ENCODE results near the gene METTL6.
"Not testable (repeated sequence)": the region's sequence is repeated elsewhere in the genome, so short reads cannot be mapped to it uniquely, and the experiment has no call there.

METTL6 gene

GRCh38 chr3:15405448-15406050, 21.8 kb downstream of the METTL6 start:
- peak in 2 of 56 donors; percentile 11 to 17 for DNase-seq

GRCh38 chr3:15404767-15405166, 22.6 kb downstream of the METTL6 start:
- no peak for DNase-seq

- no peak for DNase-seq
These were observed 23.4 kb downstream of the METTL6 start for GRCh38 chr3:15403965-15404364.

- DNase-seq, result no peak
These were observed 23.8 kb downstream of the METTL6 start for GRCh38 chr3:15403495-15403894.

GRCh38 chr3:15401936-15402335, 25.4 kb downstream of the METTL6 start:
- peak in 1 of 56 donors; percentile 43 for DNase-seq

- no peak for DNase-seq
These were observed 27.4 kb downstream of the METTL6 start for GRCh38 chr3:15399970-15400369.

GRCh38 chr3:15398731-15399133, 28.6 kb downstream of the METTL6 start:
- DNase-seq, result not testable (repeated sequence)

- DNase-seq, result not testable (repeated sequence)
These were observed 34.1 kb downstream of the METTL6 start for GRCh38 chr3:15393252-15393651.

GRCh38 chr3:15391007-15391406, 36.3 kb downstream of the METTL6 start:
- no peak for DNase-seq

- no peak for DNase-seq
These were observed 36.9 kb downstream of the METTL6 start for GRCh38 chr3:15390460-15390859.

GRCh38 chr3:15388335-15388734, 39.0 kb downstream of the METTL6 start:
- not testable (repeated sequence) for DNase-seq

GRCh38 chr3:15387735-15388134, 39.6 kb downstream of the METTL6 start:
- DNase-seq, result no peak

- DNase-seq, result no peak
These were observed 40.2 kb downstream of the METTL6 start for GRCh38 chr3:15387171-15387581.

- DNase-seq, result not testable (repeated sequence)
These were observed 40.7 kb downstream of the METTL6 start for GRCh38 chr3:15386654-15386955.

GRCh38 chr3:15385901-15386653, 41.3 kb downstream of the METTL6 start:
- no peak for DNase-seq

GRCh38 chr3:15385238-15385695, 42.1 kb downstream of the METTL6 start:
- not testable (repeated sequence) for DNase-seq

GRCh38 chr3:15384510-15385237, 42.7 kb downstream of the METTL6 start:
- DNase-seq, result no peak

- no peak for DNase-seq
These were observed 44.9 kb downstream of the METTL6 start for GRCh38 chr3:15382405-15382923.

- no peak for DNase-seq
These were observed 46.1 kb downstream of the METTL6 start for GRCh38 chr3:15380980-15381890.

- peak; percentile 30 to 98 (median 87) for DNase-seq
These were observed 49.2 kb downstream of the METTL6 start for GRCh38 chr3:15377961-15378791.
